HepG2 (cell line): ENCODE data around the gene NRSN2. TPM values are rescaled to one million over a fixed set of nuclear protein-coding genes. Genes with fewer than 3 reads are reported as not detected.

Source experiments
- FOSL1 ChIP-seq: sonication (generic); formaldehyde crosslinking; IDR thresholded peaks from 2 replicates; pipeline ENCODE4 v1.9.0; 2021; ENCODE audit warnings: missing genetic modification reagents, borderline replicate concordance
- GPBP1L1 ChIP-seq: sonication (generic); formaldehyde crosslinking; IDR thresholded peaks from 2 replicates; pipeline ENCODE4 v1.5.0; 2020; ENCODE audit warnings: mild to moderate bottlenecking, missing genetic modification reagents
- HNRNPUL1 ChIP-seq: fragments of 200-400 bp; formaldehyde crosslinking; IDR thresholded peaks from 2 replicates; pipeline ENCODE4 v1.6.1; 2017; ENCODE audit warnings: low read depth, mild to moderate bottlenecking, low read length, moderate library complexity
- KIAA2018 ChIP-seq: sonication (generic); formaldehyde crosslinking; IDR thresholded peaks from 2 replicates; pipeline ENCODE4 v1.5.0; 2020; ENCODE audit warnings: mild to moderate bottlenecking, missing genetic modification reagents, borderline replicate concordance
- KMT2A ChIP-seq: sonication (generic); formaldehyde crosslinking; IDR thresholded peaks from 2 replicates; pipeline ENCODE4 v1.4.0; 2020; ENCODE audit warnings: missing genetic modification reagents
- MED8 ChIP-seq: sonication (generic); formaldehyde crosslinking; IDR thresholded peaks from 2 replicates; pipeline ENCODE4 v1.8.1; 2023; ENCODE audit warnings: mild to moderate bottlenecking, missing genetic modification reagents; ENCODE audit not compliant: insufficient replicate concordance
- RBAK ChIP-seq: sonication (generic); formaldehyde crosslinking; IDR thresholded peaks from 2 replicates; pipeline ENCODE4 v1.5.1; 2020; ENCODE audit warnings: mild to moderate bottlenecking, missing genetic modification reagents
- ZBTB10 ChIP-seq: sonication (generic); formaldehyde crosslinking; IDR thresholded peaks from 2 replicates; pipeline ENCODE4 v1.4.0; 2020; ENCODE audit warnings: missing genetic modification reagents, borderline replicate concordance
- ZBTB49 ChIP-seq: sonication (generic); formaldehyde crosslinking; IDR thresholded peaks from 2 replicates; pipeline ENCODE4 v1.4.0; 2020; ENCODE audit warnings: missing genetic modification reagents, borderline replicate concordance
- ZNF17 ChIP-seq: sonication (generic); formaldehyde crosslinking; IDR thresholded peaks from 2 replicates; pipeline ENCODE4 v1.5.0; 2020; ENCODE audit warnings: mild to moderate bottlenecking, missing genetic modification reagents
- ZNF501 ChIP-seq: sonication (generic); formaldehyde crosslinking; IDR thresholded peaks from 2 replicates; pipeline ENCODE4 v1.5.1; 2020; ENCODE audit warnings: mild to moderate bottlenecking, moderate library complexity, missing genetic modification reagents
- ZNF678 ChIP-seq: sonication (generic); formaldehyde crosslinking; IDR thresholded peaks from 2 replicates; pipeline ENCODE4 v1.4.0; 2020; ENCODE audit warnings: mild to moderate bottlenecking, missing genetic modification reagents
- polyA plus RNA-seq, 8 experiments: library from polyadenylated mRNA; depleted of rRNA in 3 of 8; stranded (reverse) in 7 of 8; unstranded in 1 of 8; fragments of >200 nt; fragmentation: Illumina TruSeq in 4 of 8; extraction: Trizol in 4 of 8; gene quantifications; 2 replicates each; pipeline versions ENCODE4 v1.2.1 to v1.2.3, GENCODE V29; 2011 to 2016; ENCODE audit warnings: low read depth in 4 of 8, missing spikeins in 1 of 8, mixed read lengths in 1 of 8; ENCODE audit not compliant: insufficient read depth in 1 of 8
- total RNA-seq, 5 experiments: library from RNA; depleted of rRNA; stranded (reverse); fragments of >200 nt; fragmentation: Illumina TruSeq; extraction: Trizol; gene quantifications; 2 replicates each; pipeline ENCODE4 v1.2.3, GENCODE V29; 2016; ENCODE audit warnings: low read depth in 1 of 5

Gene NRSN2
- total and polyA plus RNA-seq, 2 of the 13 experiments (the other 11 are each of a cell fraction or from before 2014, with no cell fraction given): 32.3 to 49.4 TPM

GRCh38 chr20:348972-349841 lies 2.3 kb downstream of the NRSN2 start (continued):
- TF ChIP-seq KIAA2018: no peak
- TF ChIP-seq ZBTB49 (CRISPR knock-in tag): no peak
- TF ChIP-seq ZNF678: no peak; the same call in 1 of the 2 replicates
- TF ChIP-seq HNRNPUL1: no peak
- peak; percentile 10; the same call in 1 of the 2 replicates for TF ChIP-seq KMT2A (CRISPR knock-in tag)
- peak; percentile 44; the same call in 1 of the 2 replicates for TF ChIP-seq ZBTB10
- no peak; the same call in 1 of the 2 replicates for TF ChIP-seq ZNF501 (CRISPR knock-in tag)
- no peak for TF ChIP-seq GPBP1L1 (CRISPR knock-in tag)
- TF ChIP-seq MED8 (CRISPR knock-in tag): no peak
- TF ChIP-seq FOSL1 (CRISPR knock-in tag): no peak
- TF ChIP-seq RBAK (CRISPR knock-in tag): 0 out of 2 replicates have a peak, but pooled peaks have one; percentile 34
- no peak for TF ChIP-seq ZNF17 (CRISPR knock-in tag)
